Measurements from ENCODE around the gene SOX18. TPM values are rescaled to one million over a fixed set of nuclear protein-coding genes. Genes with fewer than 3 reads are reported as not detected.

Gene SOX18
- total and polyA plus RNA-seq, 2 of the 13 experiments (the other 11 are each of a cell fraction or from before 2014, with no cell fraction given), result 1.6 to 1.9 TPM

DNA sequence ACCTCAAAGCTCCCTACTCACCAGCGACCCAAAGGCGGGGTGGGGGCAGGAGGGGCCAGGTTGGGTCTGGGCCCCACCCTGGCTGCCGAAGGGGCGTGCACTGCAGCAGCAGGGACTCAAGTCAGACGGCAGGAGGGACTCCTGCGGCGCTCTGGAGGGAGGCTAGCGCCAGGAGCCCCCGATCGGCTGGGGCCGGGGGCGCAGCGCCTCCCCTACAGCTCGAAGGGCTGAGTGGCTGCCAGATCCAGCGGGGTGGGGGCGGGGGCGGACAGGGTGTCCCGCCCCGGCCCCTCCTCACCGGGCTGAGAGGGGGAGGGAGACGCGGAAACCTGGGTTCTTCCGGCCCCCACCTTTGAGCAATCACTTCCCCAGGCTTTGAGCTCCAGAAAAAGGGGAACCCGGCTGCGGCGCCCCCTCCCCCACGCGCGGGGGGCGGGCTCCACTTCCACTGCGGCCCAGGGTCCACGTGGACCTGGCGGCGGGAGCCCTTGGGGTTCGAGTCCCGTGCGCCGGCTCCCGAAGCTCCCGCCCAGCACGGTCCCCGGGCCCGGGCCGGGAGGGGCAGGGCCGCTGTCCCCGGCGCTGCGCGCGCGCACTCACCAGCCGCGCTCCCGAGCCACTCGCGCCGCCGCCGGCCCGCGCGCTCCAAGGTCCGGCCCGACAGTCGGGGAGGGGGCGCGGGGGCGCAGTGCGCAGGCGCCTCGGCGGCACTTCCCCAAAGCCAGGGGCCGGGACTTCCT is 30.0 kb upstream of the SOX18 start, which contains the start of gene RGS19 (continued):
- TF ChIP-seq, protein P1, sequence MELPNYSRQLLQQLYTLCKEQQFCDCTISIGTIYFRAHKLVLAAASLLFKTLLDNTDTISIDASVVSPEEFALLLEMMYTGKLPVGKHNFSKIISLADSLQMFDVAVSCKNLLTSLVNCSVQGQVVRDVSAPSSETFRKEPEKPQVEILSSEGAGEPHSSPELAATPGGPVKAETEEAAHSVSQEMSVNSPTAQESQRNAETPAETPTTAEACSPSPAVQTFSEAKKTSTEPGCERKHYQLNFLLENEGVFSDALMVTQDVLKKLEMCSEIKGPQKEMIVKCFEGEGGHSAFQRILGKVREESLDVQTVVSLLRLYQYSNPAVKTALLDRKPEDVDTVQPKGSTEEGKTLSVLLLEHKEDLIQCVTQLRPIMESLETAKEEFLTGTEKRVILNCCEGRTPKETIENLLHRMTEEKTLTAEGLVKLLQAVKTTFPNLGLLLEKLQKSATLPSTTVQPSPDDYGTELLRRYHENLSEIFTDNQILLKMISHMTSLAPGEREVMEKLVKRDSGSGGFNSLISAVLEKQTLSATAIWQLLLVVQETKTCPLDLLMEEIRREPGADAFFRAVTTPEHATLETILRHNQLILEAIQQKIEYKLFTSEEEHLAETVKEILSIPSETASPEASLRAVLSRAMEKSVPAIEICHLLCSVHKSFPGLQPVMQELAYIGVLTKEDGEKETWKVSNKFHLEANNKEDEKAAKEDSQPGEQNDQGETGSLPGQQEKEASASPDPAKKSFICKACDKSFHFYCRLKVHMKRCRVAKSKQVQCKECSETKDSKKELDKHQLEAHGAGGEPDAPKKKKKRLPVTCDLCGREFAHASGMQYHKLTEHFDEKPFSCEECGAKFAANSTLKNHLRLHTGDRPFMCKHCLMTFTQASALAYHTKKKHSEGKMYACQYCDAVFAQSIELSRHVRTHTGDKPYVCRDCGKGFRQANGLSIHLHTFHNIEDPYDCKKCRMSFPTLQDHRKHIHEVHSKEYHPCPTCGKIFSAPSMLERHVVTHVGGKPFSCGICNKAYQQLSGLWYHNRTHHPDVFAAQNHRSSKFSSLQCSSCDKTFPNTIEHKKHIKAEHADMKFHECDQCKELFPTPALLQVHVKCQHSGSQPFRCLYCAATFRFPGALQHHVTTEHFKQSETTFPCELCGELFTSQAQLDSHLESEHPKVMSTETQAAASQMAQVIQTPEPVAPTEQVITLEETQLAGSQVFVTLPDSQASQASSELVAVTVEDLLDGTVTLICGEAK (IDR thresholded peaks at IDR 0.05), result no peak
- TF ChIP-seq, protein P1 (CRISPR knock-in tag; IDR thresholded peaks at IDR 0.05), result no peak; the same call in 1 of the 2 replicates
- no peak for TF ChIP-seq NFE2 (CRISPR knock-in tag; IDR thresholded peaks at IDR 0.05)
- no peak for TF ChIP-seq ZNF766 (CRISPR knock-in tag; IDR thresholded peaks at IDR 0.05; ENCODE audit: borderline replicate concordance)
- TF ChIP-seq SP5 (CRISPR knock-in tag; IDR thresholded peaks at IDR 0.05; ENCODE audit: borderline replicate concordance, low read depth), result peak; percentile 36
- TF ChIP-seq RFXANK (CRISPR knock-in tag; IDR thresholded peaks at IDR 0.05), result no peak
- no peak for TF ChIP-seq RFX5 (IDR thresholded peaks at IDR 0.05; ENCODE audit: low read depth, low read length)
- peak; percentile 56; the same call in 1 of the 2 replicates for TF ChIP-seq ZNF431 (CRISPR knock-in tag; IDR thresholded peaks at IDR 0.05; ENCODE audit: borderline replicate concordance, low read depth)
- no peak for TF ChIP-seq FIP1L1 (IDR thresholded peaks at IDR 0.05; ENCODE audit: borderline replicate concordance, insufficient read depth, low read depth, low read length)
- TF ChIP-seq EP300 (IDR thresholded peaks at IDR 0.05; ENCODE audit: low read depth in 2 of 2, low read length in 2 of 2), result no peak
- TF ChIP-seq EP300 (CRISPR knock-in tag; IDR thresholded peaks at IDR 0.05; ENCODE audit: borderline replicate concordance), result no peak
- peak; percentile 59; the same call in 1 of the 2 replicates for TF ChIP-seq SSRP1 (CRISPR knock-in tag; IDR thresholded peaks at IDR 0.05)
- TF ChIP-seq HHEX (CRISPR knock-in tag; IDR thresholded peaks at IDR 0.05), result no peak
- TF ChIP-seq TAF1 (CRISPR knock-in tag; IDR thresholded peaks at IDR 0.05), result peak; percentile 24; the same call in 1 of the 2 replicates
- TF ChIP-seq NR3C1 (CRISPR knock-in tag; IDR thresholded peaks at IDR 0.05), result no peak
- peak; percentile 71 for TF ChIP-seq HDAC2 (CRISPR knock-in tag; IDR thresholded peaks at IDR 0.05)
- no peak for TF ChIP-seq KDM5A (IDR thresholded peaks at IDR 0.05; ENCODE audit: borderline replicate concordance, low read length)
- TF ChIP-seq ZNF501 (CRISPR knock-in tag; IDR thresholded peaks at IDR 0.05), result no peak; the same call in none of the 2 replicates
- TF ChIP-seq ZNF547 (CRISPR knock-in tag; IDR thresholded peaks at IDR 0.05), result 0 out of 2 replicates have a peak, but pooled peaks have one; percentile 8
- TF ChIP-seq NFIC (IDR thresholded peaks at IDR 0.05; ENCODE audit: low read length), result no peak
- no peak for TF ChIP-seq MYNN (CRISPR knock-in tag; IDR thresholded peaks at IDR 0.05; ENCODE audit: low read depth)
- TF ChIP-seq, protein P2, sequence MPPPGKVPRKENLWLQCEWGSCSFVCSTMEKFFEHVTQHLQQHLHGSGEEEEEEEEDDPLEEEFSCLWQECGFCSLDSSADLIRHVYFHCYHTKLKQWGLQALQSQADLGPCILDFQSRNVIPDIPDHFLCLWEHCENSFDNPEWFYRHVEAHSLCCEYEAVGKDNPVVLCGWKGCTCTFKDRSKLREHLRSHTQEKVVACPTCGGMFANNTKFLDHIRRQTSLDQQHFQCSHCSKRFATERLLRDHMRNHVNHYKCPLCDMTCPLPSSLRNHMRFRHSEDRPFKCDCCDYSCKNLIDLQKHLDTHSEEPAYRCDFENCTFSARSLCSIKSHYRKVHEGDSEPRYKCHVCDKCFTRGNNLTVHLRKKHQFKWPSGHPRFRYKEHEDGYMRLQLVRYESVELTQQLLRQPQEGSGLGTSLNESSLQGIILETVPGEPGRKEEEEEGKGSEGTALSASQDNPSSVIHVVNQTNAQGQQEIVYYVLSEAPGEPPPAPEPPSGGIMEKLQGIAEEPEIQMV (CRISPR knock-in tag; IDR thresholded peaks at IDR 0.05; ENCODE audit: low read depth), result peak; percentile 45; the same call in 1 of the 2 replicates

All from HepG2 (cell line).